Measurements from ENCODE around the gene LRCH3. TPM values are rescaled to one million over a fixed set of nuclear protein-coding genes. Genes with fewer than 3 reads are reported as not detected.

LRCH3 gene
- total and polyA plus RNA-seq, 2 of the 13 experiments (the other 11 are each of a cell fraction or from before 2014, with no cell fraction given), result 25.5 to 103 TPM

- TF ChIP-seq ZNF292 (CRISPR knock-in tag; IDR thresholded peaks at IDR 0.05; ENCODE audit: borderline replicate concordance, low read depth), result peak; percentile 92
- TF ChIP-seq CREM (IDR thresholded peaks at IDR 0.05), result 0 out of 2 replicates have a peak, but pooled peaks have one; percentile 14
- TF ChIP-seq CREM (CRISPR knock-in tag; IDR thresholded peaks at IDR 0.05), result no peak
- TF ChIP-seq SMAD3 (CRISPR knock-in tag; IDR thresholded peaks at IDR 0.05), result 0 out of 2 replicates have a peak, but pooled peaks have one; percentile 11
- TF ChIP-seq KDM4B (CRISPR knock-in tag; IDR thresholded peaks at IDR 0.05), result no peak
Observed at GRCh38 chr3:197749315-197749600, 41.8 kb upstream of the LRCH3 start (continued).

- intact Hi-C loops (cut with micrococcal nuclease; ENCODE audit: unreplicated experiment) (loop anchor here (2.0 to 5.0 kb wide), 2 partner anchors 43 to 53 kb away; partner anchors contain the start of gene LRCH3), in situ Hi-C loops (cut with HindIII; ENCODE audit: extremely low pct_ligation_motif_present, low pct_unique_long_range_greater_than_20kb) (no loop called here)
- Histone ChIP-seq H3K9ac (ENCODE audit: insufficient read depth, low read depth, low read length) (peak within 1 kb of the TSS; percentile 72), H3K79me2 (ENCODE audit: insufficient read depth, low read length) (peaks cover 27% of the 10 kb centered on the region), H3K4me1 (ENCODE audit: insufficient read depth, low read length) (peaks cover 37% of the 10 kb centered on the region), H3K27me3 (ENCODE audit: control insufficient read depth in 1 of 2, insufficient read depth in 2 of 2, low read length in 2 of 2) (peaks cover 0 to 5% of the 10 kb centered on the region in 2 experiments; a peak in 1 of 5 replicates), H4K20me1 (ENCODE audit: insufficient read depth, low read length) (peaks cover 7% of the 10 kb centered on the region; the same call in 1 of the 2 replicates), H3K4me3 (replicated peaks in 1 of 3; ENCODE audit: insufficient read depth in 1 of 3, low read depth in 2 of 3, low read length in 3 of 3) (peak within 1 kb of the TSS; percentile 75 to 86 (median 77)), H3K4me2 (ENCODE audit: low read depth, low read length) (peak within 1 kb of the TSS; percentile 85), H3K9me3 (ENCODE audit: low read length) (no peaks in the 10 kb centered on the region), H3K36me3 (replicated peaks in 1 of 2; ENCODE audit: control insufficient read depth in 1 of 2, insufficient read depth in 2 of 2, low read length in 2 of 2) (no peaks in the 10 kb centered on the region), H3K27ac (ENCODE audit: extremely low read length, insufficient read depth, low read length) (peak within 1 kb of the TSS; percentile 56), H2AFZ (ENCODE audit: low read length) (peak within 1 kb of the TSS; percentile 56)
- ChIA-PET POLR2A (interaction anchor here (1.2 to 1.9 kb wide), 2 partner anchors 13 to 42 kb away, joined by 5 to 6 read pairs; partner anchors contain the start of genes LRCH3 and RUBCN), CTCF (ENCODE audit: low intra/inter-chr PET ratio, low total read pairs) (no interaction called here)
- DNase-seq (ENCODE audit: low spot score) (peak; percentile 50), ATAC-seq (peak; percentile 91), FAIRE-seq (no peak)
- WGBS (ENCODE audit: low lambda C conversion rate), result 2% methylated on average over 17 of the region's 104 CpGs
- no TSS peak for BruUV-seq (replicated peaks)
- TF ChIP-seq GATAD1 (CRISPR knock-in tag; IDR thresholded peaks at IDR 0.05), result peak; percentile 55
- no peak for TF ChIP-seq U2AF2 (IDR thresholded peaks at IDR 0.05; ENCODE audit: low read depth, low read length)
- TF ChIP-seq TARDBP (CRISPR knock-in tag; IDR thresholded peaks at IDR 0.05), result no peak
- 0 out of 2 replicates have a peak, but pooled peaks have one; percentile 11 for TF ChIP-seq ZBTB39 (CRISPR knock-in tag; IDR thresholded peaks at IDR 0.05)
- TF ChIP-seq UBTF (CRISPR knock-in tag; IDR thresholded peaks at IDR 0.05), result peak; percentile 66
- peak; percentile 57; the same call in 1 of the 2 replicates for TF ChIP-seq ZNF770 (CRISPR knock-in tag; IDR thresholded peaks at IDR 0.05)
- peak; percentile 47; the same call in 1 of the 2 replicates for TF ChIP-seq MXD4 (CRISPR knock-in tag; IDR thresholded peaks at IDR 0.05)
- peak; percentile 19 for TF ChIP-seq MXD3 (CRISPR knock-in tag; IDR thresholded peaks at IDR 0.05)
- TF ChIP-seq HNRNPK (IDR thresholded peaks at IDR 0.05; ENCODE audit: low read depth, low read length, poor library complexity, severe bottlenecking), result peak; percentile 39
- TF ChIP-seq LCORL (IDR thresholded peaks at IDR 0.05), result no peak
- peak; percentile 14; the same call in 1 of the 2 replicates for TF ChIP-seq LCORL (CRISPR knock-in tag; IDR thresholded peaks at IDR 0.05)
Observed at GRCh38 chr3:197749601-197750395, 41.3 kb upstream of the LRCH3 start, which contains the start of gene FYTTD1. Gene FYTTD1 (plus strand): TSS chr3:197749883. CDS start chr3:197749972, 89 bp downstream.
